CD4-positive, alpha-beta T cell (primary cell): Measurements from ENCODE around the gene DENND6B. TPM values are rescaled to one million over a fixed set of nuclear protein-coding genes. Genes with fewer than 3 reads are reported as not detected.

Source experiments
- ATAC-seq: fragments of 200-7000 bp; cut with Tn5 transposase; one replicate; pipeline ENCODE4 v1.10.0; 2022; ENCODE audit warnings: mild to moderate bottlenecking; ENCODE audit not compliant: poor library complexity
- CTCF ChIA-PET: fragments of 350-600 bp; sonication (Branson Sonifier 250); formaldehyde crosslinking; loops from one replicate; lab custom pipeline; 2021; ENCODE audit warnings: antibody characterized with exemption, inconsistent platforms; lab: Charles Lee
- POLR2A ChIA-PET: fragments of 350-600 bp; sonication (Branson Sonifier 250); formaldehyde crosslinking; loops from one replicate; lab custom pipeline; 2021; ENCODE audit warnings: antibody characterized with exemption, inconsistent platforms; lab: Charles Lee
- DNase-seq, 14 experiments: peaks; one replicate each; pipeline ENCODE4 v3.0.0-alpha.2; 2013 to 2020; ENCODE audit warnings: mixed read lengths in 2 of 14
- H3K27ac ChIP-seq, 2 donors: one replicate each; pipeline versions ENCODE4 v1.5.1 to v1.7.0; 2013; ENCODE audit warnings: low read length in 2 of 2, low read depth in 1 of 2, mild to moderate bottlenecking in 1 of 2
- H3K27me3 ChIP-seq, 2 experiments: 1 replicate in 1 of 2; 2 replicates in 1 of 2; pipeline versions ENCODE4 v1.6.1 to v1.7.0; 2013; ENCODE audit warnings: low read length in 2 of 2, control low read depth in 1 of 2, mild to moderate bottlenecking in 1 of 2, moderate library complexity in 1 of 2; ENCODE audit not compliant: insufficient read depth in 2 of 2, control insufficient read depth in 1 of 2
- H3K36me3 ChIP-seq: one replicate; pipeline ENCODE4 v1.6.1; 2013; ENCODE audit warnings: low read length, control low read depth; ENCODE audit not compliant: insufficient read depth
- H3K4me1 ChIP-seq: one replicate; pipeline ENCODE4 v1.6.1; 2013; ENCODE audit warnings: low read length, control low read depth; ENCODE audit not compliant: insufficient read depth
- H3K4me3 ChIP-seq: one replicate; pipeline ENCODE4 v1.5.1; 2013; ENCODE audit warnings: mild to moderate bottlenecking, low read length, moderate library complexity
- H3K9me3 ChIP-seq, 2 experiments: 1 replicate in 1 of 2; 2 replicates in 1 of 2; pipeline versions ENCODE4 v1.6.1 to v1.7.0; 2013; ENCODE audit warnings: low read length in 2 of 2, mild to moderate bottlenecking in 2 of 2, control low read depth in 1 of 2, moderate library complexity in 1 of 2; ENCODE audit not compliant: control insufficient read depth in 1 of 2, insufficient read depth in 1 of 2
- H3K27ac Mint-ChIP-seq: one replicate; pipeline ENCODE4 v1.8.0; 2020; ENCODE audit warnings: mixed read lengths
- H3K27me3 Mint-ChIP-seq: one replicate; pipeline ENCODE4 v1.8.0; 2021; ENCODE audit warnings: mixed read lengths
- H3K36me3 Mint-ChIP-seq: one replicate; pipeline ENCODE4 v1.8.0; 2021; ENCODE audit warnings: low read depth, mixed read lengths
- H3K4me1 Mint-ChIP-seq: one replicate; pipeline ENCODE4 v1.8.0; 2021; ENCODE audit warnings: low read depth, mixed read lengths
- H3K4me3 Mint-ChIP-seq: one replicate; pipeline ENCODE4 v1.8.0; 2020; ENCODE audit warnings: mild to moderate bottlenecking, mixed read lengths
- H3K9me3 Mint-ChIP-seq: one replicate; pipeline ENCODE4 v1.8.0; 2020; ENCODE audit warnings: mixed read lengths
- intact Hi-C, 2 experiments: fragments of 100-400 bp; cut with DNase I in 1 of 2; cut with micrococcal nuclease in 1 of 2; formaldehyde crosslinking; loops; one replicate each; pipeline versions ENCODE4 v1.15.1 to v1.9.0; 2023 to 2025; cut with DNase I, micrococcal nuclease
- total RNA-seq, 174 experiments: library from RNA in 2 of 174; stranded (reverse) in 2 of 174; gene quantifications; one replicate each; pipeline ENCODE4 v1.2.3 and lab custom pipeline; 2021 to 2026
- TF ChIP-seq, protein P1 (sequence below): fragments of 200-600 bp; IDR thresholded peaks from one replicate; pipeline ENCODE4 v1.8.0; 2022; ENCODE audit warnings: antibody characterized with exemption, mild to moderate bottlenecking

The DENND6B gene
- total RNA-seq, 2 experiments from 2014 or later: 1.8 to 1.9 TPM

DNA sequence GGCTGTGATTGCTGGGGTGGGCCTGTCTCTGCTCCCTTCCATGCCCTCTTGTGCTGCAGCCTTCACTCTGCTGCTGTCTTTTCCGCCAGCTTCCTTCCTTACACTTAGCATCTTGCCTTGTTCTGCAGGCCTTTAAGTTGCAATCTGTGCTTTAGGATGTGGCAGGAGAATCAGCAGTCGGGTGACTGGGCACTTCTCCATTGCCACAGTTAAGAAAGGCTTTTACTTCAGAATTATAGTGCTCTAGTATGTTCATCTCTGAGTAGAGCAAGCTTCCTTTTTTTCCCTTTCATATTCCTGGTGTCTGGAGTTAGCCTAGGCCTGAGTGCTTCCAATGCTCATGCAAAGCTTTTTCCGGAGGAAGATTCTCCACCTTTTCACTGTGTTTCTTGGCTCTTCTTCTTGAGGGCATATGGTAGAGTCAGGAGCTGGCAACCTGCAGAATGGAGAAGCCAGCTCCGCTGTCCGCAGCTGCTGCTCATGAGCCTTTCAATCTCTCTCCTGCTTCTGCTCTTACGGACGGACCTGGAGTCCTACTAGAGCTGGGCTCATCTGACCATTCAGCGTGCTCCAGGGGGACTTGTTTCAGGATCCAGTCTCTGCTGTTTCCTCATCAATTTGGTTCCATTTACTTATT, 36.5 kb upstream of the DENND6B start:
- H3K36me3 Mint-ChIP-seq: peaks cover 70% of the 10 kb centered on the region

DNA sequence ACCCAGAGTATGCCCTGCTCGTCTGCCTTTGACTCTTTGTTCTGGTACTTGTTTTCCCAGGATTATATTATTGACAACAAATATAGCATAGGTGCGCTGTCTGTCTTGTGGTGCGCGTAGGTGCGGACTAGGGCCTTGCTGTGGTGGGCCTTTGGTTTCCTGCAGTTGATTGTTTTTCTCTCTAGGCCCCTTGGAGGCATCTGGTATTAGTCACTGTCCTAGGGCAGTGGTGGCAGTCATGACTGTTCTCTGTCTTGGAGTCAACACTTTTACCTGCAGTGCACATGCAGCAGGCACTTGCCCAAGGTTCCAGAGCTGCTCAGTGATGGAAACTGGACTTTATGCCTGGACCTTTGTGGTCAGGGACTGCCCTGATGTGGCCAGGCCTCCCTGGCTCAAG, 34.9 kb upstream of the DENND6B start:
- TF ChIP-seq, protein P1, sequence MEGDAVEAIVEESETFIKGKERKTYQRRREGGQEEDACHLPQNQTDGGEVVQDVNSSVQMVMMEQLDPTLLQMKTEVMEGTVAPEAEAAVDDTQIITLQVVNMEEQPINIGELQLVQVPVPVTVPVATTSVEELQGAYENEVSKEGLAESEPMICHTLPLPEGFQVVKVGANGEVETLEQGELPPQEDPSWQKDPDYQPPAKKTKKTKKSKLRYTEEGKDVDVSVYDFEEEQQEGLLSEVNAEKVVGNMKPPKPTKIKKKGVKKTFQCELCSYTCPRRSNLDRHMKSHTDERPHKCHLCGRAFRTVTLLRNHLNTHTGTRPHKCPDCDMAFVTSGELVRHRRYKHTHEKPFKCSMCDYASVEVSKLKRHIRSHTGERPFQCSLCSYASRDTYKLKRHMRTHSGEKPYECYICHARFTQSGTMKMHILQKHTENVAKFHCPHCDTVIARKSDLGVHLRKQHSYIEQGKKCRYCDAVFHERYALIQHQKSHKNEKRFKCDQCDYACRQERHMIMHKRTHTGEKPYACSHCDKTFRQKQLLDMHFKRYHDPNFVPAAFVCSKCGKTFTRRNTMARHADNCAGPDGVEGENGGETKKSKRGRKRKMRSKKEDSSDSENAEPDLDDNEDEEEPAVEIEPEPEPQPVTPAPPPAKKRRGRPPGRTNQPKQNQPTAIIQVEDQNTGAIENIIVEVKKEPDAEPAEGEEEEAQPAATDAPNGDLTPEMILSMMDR: no peak
- Histone ChIP-seq H3K4me1 (peaks cover 29% of the 10 kb centered on the region), H3K27me3 (no peaks in the 10 kb centered on the region), H3K36me3 (peaks cover 4% of the 10 kb centered on the region), H3K9me3 (no peaks in the 10 kb centered on the region), H3K27ac (no peak overlapping the region), H3K4me3 (no peak overlapping the region)
- Mint-ChIP-seq H3K27me3 (no peaks in the 10 kb centered on the region), H3K36me3 (peaks cover 63% of the 10 kb centered on the region), H3K4me1 (peaks cover 58% of the 10 kb centered on the region), H3K9me3 (no peaks in the 10 kb centered on the region), H3K27ac (peak overlapping the region; percentile 52), H3K4me3 (no peak overlapping the region)
- ATAC-seq: no peak
- intact Hi-C loops: no loop called here
- ChIA-PET CTCF (no interaction called here), POLR2A (interaction anchor here (1.3 kb wide), 1 partner anchor 118 kb away, joined by 4 read pairs; no protein-coding TSS in a partner anchor)
- DNase-seq: peak in 2 of 14 experiments; percentile 24 to 27

More for the DNA sequence above, 36.5 kb upstream of the DENND6B start:
- H3K27me3 Mint-ChIP-seq: no peaks in the 10 kb centered on the region
- H3K36me3 ChIP-seq: peaks cover 10% of the 10 kb centered on the region
- intact Hi-C loops: no loop called here
- H3K27ac Mint-ChIP-seq: no peak overlapping the region
- CTCF ChIA-PET: no interaction called here
- no peaks in the 10 kb centered on the region for H3K9me3 Mint-ChIP-seq
- ATAC-seq: no peak
- no peak overlapping the region for H3K4me3 ChIP-seq
- no peak overlapping the region for H3K27ac ChIP-seq
- no peaks in the 10 kb centered on the region for H3K9me3 ChIP-seq
- H3K4me3 Mint-ChIP-seq: no peak overlapping the region
- POLR2A ChIA-PET: no interaction called here
- peaks cover 25% of the 10 kb centered on the region for H3K4me1 ChIP-seq
- H3K4me1 Mint-ChIP-seq: peaks cover 58% of the 10 kb centered on the region
- H3K27me3 ChIP-seq: no peaks in the 10 kb centered on the region
- TF ChIP-seq, protein P1: no peak
- no peak for DNase-seq

DNA sequence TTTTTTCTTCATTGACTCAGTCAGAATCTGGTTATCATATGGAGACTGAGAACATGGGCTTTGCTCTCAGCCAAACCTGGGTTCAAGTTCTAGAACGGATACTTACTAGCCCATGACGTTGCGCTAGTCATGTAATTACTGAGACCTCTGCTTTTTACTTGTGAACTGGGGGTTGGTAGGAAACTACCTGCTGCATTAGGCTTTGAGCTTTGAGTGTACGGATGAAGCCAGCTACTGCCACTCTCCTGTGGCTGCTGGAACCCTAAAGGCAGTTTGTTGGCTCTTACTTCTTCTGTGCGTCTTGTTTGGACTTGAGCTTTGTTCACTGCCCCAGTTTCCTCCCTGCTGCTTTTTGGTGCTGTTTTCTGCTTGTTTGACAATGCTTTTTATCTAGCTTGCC, 34.4 kb upstream of the DENND6B start:
- DNase-seq (no peak), ATAC-seq (no peak)
- H3K36me3 Mint-ChIP-seq: peaks cover 60% of the 10 kb centered on the region
- Histone ChIP-seq H3K27ac (no peak overlapping the region), H3K36me3 (peaks cover 6% of the 10 kb centered on the region), H3K4me3 (no peak overlapping the region), H3K9me3 (no peaks in the 10 kb centered on the region), H3K4me1 (peaks cover 29% of the 10 kb centered on the region), H3K27me3 (no peaks in the 10 kb centered on the region)
- H3K27me3 Mint-ChIP-seq: no peaks in the 10 kb centered on the region
- intact Hi-C loops: no loop called here
- H3K27ac Mint-ChIP-seq: peak overlapping the region; percentile 52
- TF ChIP-seq, protein P1: no peak
- CTCF ChIA-PET: interaction anchor here (0.6 kb wide), 1 partner anchor 58 kb away, joined by 3 read pairs; no protein-coding TSS in a partner anchor
- peaks cover 55% of the 10 kb centered on the region for H3K4me1 Mint-ChIP-seq
- no peaks in the 10 kb centered on the region for H3K9me3 Mint-ChIP-seq
- no peak overlapping the region for H3K4me3 Mint-ChIP-seq
- POLR2A ChIA-PET: interaction anchor here (1.3 kb wide), 1 partner anchor 117 kb away, joined by 4 read pairs; no protein-coding TSS in a partner anchor
